Fibroblast of the conjunctiva (primary cell): ENCODE measurements around the gene IL13RA1.
"Not testable (repeated sequence)": the region's sequence is repeated elsewhere in the genome, so short reads cannot be mapped to it uniquely, and the experiment has no call there.

ENCODE experiments used
- DNase-seq: peaks from one replicate; pipeline ENCODE4 v3.0.0-alpha.2; 2010; ENCODE audit warnings: low read depth

IL13RA1 gene

GRCh38 chrX:118780509-118780908 is 53.1 kb downstream of the IL13RA1 start:
- DNase-seq = no peak

DNA sequence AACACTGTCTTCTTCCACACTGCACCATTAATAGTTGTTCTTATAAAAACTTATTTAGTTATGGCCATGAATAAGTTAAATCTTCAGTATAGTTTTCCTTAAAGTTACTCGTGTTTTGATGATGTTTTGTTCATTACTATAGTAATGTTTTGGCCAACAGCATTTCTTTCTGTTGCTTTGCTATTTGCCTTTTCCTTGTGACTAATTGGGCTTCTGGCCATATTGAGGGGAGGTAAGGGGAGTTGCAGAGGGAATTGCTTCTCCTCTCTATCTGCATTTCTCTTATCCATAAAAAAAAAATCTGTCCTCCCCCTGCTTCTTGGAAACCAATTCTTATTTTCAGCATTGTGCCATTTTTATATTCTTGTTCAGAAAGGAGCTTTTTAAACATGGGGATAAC is 53.5 kb downstream of the IL13RA1 start:
- DNase-seq = no peak

DNA sequence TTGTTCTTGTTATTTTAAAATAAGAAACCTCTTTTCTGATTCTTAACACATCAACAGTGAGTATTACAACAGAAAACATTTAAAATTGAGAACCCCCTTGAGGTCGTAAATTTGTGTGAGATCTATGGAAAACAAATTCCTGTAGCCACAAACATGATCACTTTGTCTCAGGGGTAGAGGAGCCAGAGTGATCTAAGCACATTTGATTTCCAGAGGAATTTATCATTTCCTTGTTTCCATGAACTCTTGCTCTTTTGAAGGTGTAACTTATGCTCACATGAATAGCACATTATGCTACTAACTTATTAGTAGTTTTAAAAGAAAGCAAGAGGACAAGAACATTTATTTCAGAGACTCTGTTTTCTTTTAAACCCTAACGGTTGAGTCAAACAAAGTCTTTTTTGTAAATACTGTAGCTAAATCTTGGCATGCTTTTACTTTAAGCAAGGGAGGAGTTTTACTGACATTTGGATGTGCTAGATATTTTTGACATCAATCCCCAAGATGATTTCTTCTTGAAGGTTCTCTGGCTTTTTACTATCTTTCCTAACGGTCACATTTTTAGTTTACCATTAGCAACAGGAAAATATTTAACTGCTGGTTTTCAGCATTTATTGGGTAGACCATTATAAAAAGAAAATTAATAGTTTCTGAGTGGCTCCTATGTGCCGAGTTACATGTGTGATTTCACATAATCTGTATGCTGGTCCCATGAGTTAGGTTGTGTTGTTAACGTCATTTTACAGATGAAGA is 68.3 kb downstream of the IL13RA1 start:
- no peak for DNase-seq

DNA sequence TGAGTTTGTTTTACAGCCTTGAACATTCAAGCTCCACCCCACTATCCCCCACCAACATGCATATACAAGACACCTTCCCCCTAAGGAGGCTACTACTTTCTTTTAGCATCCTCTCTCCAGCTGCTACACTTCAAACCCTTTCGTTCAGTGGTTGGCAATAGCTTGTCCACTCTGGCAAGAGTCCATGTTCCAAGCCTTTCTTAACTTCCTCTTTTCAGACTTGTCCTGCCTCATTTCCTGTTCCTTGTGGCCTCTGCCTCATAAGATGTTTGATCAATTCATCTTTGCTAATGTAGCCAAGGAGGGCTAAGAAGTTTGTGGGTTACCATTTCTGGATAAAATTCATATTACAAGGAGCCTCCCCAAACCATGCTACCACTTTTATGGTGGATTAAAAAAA is 75.5 kb downstream of the IL13RA1 start:
- no peak for DNase-seq

DNA sequence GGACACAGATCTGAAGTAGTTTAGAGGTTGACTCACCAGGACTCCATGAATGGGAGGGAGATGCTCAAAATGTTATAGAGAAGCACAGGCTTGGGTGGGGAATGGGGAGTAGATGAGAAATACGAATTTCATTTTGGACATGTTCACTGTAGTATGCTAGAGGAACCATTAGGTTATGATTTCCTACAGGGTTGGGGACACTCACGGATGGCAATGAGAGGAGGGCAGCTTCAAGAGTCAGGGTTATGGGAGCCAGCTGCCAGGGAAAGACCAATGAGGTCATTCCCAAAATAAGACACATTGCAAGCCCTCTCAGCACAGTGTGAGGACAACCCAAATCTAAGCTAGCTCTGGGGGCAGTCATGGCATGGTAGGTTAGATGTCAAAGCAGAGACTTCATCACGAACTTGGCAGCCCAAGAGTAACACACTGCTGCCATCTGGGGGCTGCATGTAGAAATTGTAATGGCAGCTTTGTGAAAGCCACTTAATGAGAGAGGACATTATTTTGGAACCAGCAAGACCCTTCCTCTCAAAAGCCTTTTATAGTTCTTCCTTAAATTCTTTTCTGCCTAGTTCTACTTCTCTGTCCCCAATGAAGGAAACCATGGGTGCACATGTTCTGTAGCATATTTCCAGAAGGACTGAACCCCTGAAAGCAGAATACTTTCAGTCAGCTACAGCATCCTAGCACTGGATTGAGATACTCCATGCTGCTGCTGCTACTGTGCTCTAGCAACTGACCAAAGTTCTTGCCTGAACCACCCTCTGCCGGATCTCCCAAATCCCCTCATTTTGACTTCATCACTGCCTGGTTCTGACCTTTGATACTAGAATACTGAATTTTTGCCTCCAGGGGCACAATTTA is 80.0 kb downstream of the IL13RA1 start:
- DNase-seq = peak; percentile 41

DNA sequence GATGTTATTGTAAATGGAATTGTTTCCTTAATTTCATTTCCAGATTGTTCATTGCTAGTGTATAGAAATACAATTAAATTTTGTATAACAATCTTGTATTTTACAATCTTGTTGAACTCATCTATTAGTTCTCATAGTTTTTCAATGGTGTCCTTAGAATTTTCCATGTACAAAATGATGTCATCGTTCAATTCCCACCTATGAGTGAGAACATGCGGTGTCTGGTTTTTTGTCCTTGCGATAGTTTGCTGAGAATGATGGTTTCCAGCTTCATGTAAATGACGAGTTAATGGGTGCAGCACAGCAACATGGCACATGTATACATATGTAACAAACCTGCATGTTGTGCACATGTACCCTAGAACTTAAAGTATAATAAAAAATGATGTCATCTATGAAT is 89.9 kb downstream of the IL13RA1 start:
- DNase-seq = not testable (repeated sequence)

DNA sequence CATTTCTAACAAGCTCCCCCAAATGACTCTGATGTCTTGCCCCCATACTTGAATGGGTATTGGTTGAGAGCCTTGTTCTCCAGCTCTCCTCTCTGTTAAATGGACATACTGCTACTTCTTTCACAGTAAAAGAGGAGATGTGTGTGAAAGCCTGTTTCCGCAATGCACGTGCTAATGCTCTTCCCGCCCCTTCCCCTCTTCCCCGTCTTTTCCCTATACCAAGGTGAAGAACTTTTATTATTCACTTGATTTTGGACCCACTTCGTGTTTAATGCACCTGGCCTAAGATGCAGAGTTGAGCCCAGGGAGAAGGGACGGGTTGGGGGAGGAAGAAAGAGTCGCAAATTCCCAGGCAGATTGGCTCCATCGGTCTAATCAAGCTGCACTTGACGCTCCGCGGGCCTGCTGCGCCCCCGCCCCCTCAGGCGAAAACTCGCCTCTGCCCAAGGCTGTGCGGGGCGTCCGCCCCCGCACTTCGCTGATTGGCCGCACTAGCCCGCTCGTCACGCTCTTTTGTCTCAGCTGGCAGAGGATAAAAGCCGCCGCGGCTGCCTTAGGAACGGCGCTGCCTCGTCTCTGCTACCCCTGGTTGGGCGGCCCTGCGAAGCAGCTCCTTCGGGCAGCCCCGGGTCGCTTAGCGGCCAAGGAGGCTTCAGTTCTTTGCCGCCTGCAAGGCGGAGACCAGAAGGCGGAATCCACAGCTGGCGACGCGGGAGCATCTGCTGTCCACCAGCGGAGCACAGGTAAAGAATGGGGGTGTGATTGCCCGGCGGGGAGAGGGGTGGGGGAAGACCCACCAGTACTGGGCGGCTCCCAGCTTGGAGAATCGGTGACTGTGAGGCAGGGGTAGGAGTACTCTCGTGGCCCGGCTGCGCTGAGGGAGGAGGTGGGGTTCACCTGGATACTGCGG is 96.1 kb downstream of the IL13RA1 start, which contains the start of gene ZCCHC12:
TSS of gene ZCCHC12 (plus strand) at position 562 of the 910 bp plus-strand sequence. CDS start 1,421 bp downstream, outside the sequence.
- DNase-seq = no peak

DNA sequence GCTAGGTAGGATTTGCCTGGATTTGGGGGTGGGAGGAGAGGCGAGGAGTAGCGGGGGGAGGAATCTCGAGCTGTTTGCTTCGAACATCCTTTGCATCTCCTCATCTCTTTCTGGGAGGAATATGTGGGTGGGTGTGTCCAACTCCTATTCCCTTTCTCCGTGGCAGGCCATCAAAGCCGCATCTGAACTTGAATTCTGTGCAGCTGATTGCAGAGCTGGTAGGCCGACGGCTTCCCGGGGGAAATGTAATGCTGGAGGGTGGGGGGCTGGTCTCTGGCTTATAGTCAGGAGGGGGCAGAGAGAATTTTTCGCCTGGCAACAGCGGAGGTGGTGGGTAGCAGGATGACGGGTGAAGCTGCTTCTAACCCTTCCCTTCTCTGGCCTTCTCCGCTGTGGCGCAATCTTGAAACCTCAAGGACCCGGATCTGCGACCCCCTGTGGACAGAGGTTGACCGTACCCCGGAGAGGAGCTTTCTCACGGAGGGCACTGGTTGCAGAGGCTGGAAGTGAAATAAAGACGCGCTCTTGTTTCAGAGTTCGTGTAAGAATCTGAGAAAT is 96.8 kb downstream of the IL13RA1 start:
- no peak for DNase-seq

DNA sequence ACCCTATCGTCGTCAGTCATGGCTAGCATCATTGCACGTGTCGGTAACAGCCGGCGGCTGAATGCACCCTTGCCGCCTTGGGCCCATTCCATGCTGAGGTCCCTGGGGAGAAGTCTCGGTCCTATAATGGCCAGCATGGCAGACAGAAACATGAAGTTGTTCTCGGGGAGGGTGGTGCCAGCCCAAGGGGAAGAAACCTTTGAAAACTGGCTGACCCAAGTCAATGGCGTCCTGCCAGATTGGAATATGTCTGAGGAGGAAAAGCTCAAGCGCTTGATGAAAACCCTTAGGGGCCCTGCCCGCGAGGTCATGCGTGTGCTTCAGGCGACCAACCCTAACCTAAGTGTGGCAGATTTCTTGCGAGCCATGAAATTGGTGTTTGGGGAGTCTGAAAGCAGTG is 97.8 kb downstream of the IL13RA1 start:
- DNase-seq = no peak

GRCh38 chrX:118839334-118839958 is 112.0 kb downstream of the IL13RA1 start:
- DNase-seq = peak; percentile 13
